CD4-positive, alpha-beta T cell treated with Interleukin-6 at 100 ng/mL for 8 hours (primary cell): ENCODE results near the gene RYR2.
A peak's percentile ranks its signal among the peaks of the same experiment; 100 is the strongest.

Source experiments
- DNase-seq: peaks from one replicate; pipeline ENCODE4 v3.0.0-alpha.2; 2020; ENCODE audit warnings: mixed read lengths, low spot score

RYR2 gene

DNA sequence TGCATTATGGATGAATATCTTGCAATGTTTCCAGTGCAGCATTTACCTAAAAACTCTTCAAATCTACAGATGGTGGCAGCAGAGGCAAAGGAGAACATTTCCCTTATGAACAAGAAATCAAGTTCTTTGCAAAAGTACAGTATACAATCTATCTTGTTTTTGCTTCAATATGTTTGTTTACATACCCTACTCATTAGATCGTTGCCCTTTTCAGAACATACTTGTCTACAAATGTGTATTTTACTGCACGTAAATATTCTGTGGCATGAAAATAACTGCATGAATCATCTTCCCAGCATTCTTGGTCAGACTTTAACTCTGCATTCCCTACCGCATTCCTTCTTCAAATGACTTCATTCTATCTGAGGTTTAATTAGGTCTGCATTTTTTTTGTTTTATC is 636.0 kb downstream of the RYR2 start:
- no peak for DNase-seq

DNA sequence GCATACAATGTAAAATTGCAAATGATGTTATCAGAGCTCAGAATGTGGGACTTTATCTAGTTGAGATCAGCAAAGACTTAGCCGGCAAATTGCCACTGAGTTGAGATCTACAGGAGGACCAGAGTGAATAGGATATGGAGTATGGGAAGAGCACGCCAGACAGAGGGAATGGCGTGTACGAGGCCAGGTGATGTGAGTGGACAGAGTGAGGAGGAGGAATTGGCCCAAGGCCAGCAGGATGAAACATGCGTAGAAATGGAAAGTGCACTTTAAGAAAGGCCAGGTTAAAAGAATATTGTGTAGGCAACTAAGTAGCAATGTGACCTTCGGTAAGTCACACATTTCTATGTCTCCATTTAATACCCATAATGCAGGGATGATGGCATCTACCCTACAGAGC is 637.7 kb downstream of the RYR2 start:
- no peak for DNase-seq

DNA sequence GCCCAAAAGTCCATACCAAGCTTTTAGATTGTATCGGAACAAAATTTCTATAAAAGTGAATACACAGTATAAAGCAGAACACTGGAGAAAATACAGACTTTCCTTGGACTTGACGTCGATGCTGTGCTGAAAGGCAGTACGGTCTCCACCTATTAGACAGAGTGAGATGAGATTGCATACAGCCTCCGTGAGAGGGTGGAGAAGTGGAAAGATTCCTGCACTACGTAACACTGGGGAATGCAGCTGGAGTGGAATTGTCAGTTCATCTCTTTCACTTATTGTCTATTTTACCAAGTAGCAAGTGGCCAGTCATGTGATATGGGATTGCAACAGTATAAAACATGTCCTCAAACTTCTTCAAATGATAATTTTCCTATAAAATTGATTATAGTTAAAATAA is 639.2 kb downstream of the RYR2 start:
- DNase-seq, result no peak

DNA sequence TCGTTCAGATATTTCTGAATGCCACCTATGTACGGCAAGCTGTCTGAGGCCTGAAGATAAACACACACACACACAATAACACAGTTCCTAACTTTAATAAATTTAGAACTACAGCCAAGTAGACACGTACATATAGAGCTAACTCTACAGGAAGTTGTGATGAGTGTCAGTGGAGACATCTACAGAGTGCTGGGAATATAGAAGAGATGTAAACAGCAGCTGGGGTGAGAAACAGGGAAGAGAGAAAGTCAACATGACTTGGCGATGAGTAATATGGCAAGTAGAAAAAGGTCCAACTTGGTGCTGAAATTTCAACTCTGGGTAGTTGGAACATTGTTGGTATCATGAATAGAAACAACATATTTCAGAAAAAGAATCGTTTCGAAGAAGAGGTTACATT is 642.3 kb downstream of the RYR2 start:
- DNase-seq, result no peak

DNA sequence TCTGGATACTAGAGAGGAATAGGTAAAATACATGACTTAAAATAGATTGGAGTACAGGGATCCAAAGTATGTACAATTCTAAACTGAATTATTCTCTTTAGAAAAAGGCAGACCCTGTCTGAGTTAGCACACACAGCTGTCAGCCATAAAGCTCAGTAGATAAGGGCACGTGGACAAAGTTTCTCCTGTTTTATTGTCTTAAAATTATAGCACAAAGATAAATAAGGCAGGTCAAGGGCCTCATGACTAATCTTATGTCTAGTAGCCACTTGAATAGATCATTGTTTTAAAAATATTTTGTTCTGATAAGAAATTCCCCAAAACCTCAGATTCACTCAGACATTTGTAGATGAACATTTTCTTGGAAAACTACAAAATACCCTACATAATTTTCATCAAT is 643.6 kb downstream of the RYR2 start:
- DNase-seq, result no peak

DNA sequence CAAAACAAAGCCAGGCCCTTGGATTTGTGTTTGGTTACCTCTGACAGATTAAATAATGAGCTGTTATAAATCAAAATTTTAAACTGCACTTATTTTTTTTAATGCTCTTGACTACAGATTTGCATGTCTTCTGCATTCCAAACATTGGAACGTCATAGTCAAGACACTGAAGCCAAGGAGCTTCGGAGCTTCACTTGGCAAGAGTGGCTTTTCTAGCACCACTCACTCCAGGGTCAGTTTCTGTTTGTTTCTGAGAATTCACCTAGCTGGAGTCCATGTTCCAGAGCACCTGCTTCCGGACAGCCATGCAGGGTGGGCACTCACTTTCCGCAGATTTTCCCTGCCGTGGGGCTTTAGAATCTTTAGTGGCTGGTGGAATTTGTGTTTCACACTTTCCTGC is 645.8 kb downstream of the RYR2 start:
- DNase-seq, result no peak

DNA sequence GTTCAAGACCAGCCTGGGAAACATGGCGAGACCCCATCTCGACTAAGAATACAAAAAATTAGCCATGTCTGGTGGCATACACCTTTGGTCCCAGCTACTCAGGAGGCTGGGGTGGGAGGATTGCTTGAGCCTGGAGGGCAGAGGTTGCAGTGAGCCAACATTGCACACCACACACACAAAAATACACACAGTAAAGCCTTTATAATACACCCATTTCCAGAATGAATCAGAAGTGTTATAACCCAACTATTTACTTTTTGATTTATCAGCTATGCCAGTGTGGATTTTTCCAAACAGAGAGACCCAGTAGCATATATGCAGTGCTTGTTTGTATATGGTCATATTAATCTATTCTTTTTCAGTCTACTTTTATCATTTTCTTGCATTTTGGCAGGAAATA is 648.7 kb downstream of the RYR2 start:
- DNase-seq, result no peak

DNA sequence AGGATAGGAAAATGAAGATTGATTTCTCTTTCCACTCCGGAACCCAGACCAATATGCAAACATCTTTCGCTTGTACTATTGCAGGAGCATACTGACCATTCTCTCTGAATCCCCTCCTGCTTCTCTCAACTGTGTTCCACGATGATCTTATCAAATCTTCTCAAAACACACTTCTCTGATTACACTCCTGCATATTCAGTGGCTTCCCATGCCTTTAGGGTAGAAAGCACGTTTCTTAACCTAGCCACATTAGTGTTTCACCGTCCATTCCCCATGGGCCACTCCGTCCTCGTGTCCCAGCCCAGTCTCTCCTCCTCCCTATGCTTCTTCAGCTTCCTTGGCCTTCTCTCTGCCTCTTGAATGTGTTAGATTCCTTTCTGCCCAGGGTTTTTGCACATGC is 650.3 kb downstream of the RYR2 start:
- DNase-seq, result no peak

DNA sequence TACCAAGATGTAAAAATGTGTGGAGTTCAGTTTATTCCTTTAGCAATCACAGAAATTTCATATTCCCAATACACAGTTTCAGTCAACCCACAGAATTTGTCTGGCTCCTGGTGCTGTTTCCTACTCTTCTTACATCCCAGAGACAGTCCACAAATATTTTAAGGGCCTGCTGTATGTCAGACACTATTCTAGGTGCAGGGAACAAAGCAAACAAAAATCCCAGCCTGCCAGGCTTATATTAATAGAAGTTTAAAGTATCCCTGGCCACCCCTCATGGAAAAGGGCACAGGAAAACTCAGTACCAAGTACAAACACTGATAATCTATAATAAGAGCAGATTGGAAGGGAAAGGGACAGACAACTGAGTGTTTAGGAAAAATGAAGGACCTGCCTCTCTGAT is 653.9 kb downstream of the RYR2 start:
- DNase-seq, result no peak

DNA sequence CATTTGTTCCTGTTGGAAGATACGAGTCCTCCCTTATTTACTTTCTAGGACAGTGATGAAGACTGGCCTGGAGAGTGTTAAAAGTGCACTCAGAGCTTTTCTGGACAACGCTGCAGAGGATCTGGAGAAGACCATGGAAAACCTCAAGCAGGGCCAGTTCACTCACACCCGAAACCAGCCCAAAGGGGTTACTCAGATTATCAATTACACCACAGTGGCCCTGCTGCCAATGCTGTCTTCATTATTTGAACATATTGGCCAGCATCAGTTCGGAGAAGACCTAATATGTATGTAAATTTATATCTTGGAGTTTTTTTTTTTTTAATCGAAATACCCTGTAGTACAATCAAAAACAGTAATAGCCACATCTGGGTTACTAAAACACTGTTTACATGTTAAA is 658.2 kb downstream of the RYR2 start:
- DNase-seq, result no peak

DNA sequence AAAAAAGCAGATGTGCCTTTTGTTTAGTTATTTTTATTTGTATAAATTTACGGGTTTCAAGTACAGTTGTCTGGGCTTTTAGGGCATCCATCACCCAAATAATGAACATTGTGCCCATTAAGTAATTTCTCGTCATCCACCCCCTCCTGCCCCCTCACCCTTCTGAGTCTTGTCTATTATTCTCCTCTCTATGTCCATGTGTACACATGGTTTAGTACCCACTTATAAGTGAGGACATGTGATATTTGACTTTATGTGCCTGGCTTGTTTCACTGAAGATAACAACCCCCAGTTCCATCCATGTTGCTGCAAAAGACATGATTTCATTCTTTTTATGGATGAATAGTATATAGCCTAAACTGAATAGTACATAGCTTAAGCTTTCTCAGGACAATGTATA is 659.5 kb downstream of the RYR2 start:
- DNase-seq, result no peak

DNA sequence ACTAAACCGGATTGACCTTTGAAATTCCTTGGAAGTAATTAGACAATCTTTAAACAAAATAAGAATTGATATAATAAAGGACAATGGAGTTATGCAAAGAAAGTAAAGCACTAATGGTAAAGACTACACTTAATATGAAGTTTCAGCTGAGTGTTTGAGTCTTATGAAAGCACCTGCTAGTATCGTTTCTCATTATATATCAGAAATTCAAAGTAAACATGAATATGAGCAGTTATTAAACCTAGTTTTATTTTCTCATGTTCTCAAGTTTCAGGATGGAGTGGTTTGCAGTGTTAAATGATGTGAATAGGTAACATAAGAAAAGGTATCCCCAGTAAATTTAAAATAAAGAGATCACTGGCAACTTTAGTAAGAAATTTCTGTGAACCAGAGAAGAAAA is 660.2 kb downstream of the RYR2 start:
- DNase-seq, result no peak

DNA sequence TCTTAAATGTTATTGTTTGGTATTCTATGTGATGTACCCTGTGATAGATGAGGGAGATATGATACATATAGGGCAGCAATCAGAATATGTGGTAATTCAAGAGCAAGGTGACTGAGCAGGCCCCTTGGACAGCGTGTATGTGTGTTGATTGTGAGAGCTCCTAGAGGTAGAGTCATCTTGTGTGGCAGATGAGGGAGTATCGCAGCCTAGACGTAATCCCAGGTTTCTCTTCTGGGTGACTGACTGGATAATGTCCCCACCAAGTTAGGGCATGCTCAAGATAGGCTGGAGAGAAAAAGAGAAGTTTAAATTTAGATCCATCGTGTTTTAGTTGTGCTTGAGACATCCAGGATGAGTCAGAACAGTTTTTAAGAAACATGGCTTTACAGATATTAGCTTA is 663.5 kb downstream of the RYR2 start:
- DNase-seq, result no peak

DNA sequence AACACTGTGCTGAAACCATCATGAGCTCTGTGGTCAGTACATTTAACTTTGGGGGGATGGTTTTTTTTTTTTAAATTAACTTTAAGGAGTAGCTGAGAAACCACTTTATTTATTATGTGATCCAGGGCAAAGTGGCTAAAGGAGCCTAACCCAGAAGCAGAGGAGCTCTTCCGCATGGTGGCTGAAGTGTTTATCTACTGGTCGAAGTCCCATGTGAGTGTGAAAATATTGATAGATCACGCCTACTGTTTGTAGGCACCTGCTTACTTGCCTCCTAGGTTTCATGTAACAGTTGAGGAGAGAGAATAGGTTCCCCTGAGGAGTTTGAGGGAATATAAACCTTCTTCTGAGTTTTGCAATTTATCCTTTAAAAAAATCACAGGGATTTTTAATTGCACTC is 667.4 kb downstream of the RYR2 start:
- no peak for DNase-seq

DNA sequence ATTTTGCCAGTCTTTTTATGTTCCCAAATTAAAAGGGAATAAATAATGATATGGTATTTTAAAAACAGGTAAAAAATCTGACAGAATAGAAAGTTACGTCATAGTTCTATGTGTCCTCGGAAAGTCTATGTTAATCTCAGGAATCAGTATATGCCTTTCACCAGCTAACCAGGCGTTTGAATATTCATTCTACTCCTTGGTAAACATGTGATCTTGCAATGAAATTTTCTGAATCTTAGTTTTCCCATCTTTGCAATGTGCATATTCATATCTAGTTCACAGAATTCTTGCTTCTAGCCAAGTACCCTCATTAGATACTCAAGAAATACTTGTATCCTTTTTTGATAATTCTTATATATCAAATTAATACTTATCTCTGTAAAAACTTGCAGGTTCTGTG is 669.3 kb downstream of the RYR2 start:
- DNase-seq, result no peak

DNA sequence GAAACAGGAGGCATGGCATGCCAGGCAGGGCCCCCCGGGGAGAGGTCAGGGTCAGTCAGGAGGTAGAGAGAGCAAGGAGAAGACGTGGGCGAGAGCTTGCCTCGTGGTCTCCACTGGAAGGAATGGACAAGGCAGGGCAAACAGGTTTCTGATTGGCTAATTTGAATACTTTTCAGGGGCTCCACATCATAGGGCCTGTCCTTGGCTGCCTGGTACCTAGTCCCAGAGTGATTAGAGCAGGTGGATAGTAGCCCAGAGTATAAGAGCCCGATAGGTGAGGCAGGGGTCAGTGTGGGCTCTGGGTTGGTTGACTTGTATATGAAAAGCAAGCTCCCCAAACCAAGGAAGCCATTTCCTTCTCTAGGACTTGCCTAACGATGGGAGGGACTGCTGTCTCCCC is 670.1 kb downstream of the RYR2 start:
- no peak for DNase-seq

DNA sequence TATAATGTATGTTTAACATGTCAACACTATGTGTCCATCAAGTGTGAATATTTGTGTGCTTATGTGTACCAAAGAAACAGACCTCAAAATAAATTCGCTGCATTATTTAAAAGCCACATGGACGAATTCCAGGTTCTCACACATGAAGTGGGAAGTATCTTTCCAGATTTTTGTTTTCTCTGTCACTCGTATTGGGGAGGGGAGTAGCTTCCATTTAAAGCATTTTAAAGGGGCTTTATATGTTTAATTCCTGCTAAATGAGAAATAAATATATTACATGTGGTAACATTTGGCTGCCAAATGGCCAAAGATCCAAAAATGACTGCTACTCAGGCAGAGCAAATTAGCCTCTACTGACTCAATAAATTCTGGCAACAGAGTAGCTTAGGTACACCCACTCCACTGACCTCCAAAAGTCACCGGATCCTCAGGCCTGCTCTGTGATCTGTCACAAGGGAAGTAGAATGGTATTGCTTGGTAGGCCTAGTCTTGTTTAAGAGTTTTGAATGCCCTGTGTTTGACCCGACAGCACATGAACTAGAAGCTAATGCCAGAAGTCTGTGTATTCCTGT is 670.7 kb downstream of the RYR2 start:
- no peak for DNase-seq

DNA sequence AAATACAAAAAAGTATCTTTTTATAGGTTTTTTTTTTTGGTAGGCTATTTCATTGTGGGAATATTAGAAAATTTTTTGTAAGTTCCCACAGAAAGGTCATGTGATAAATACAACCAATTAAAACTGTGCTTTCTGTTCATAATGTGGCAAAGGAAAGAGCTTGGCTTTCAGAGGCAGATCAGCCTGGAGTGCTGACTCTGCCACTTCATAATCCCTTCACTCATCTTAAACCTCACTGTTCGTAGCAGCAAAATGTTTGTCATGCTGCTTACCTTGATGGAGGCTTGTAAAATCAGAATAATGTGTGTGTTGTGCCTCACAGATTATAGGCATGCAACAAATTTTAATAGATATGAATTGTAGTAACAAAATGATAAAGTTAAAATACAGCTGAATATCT is 671.9 kb downstream of the RYR2 start:
- no peak for DNase-seq

DNA sequence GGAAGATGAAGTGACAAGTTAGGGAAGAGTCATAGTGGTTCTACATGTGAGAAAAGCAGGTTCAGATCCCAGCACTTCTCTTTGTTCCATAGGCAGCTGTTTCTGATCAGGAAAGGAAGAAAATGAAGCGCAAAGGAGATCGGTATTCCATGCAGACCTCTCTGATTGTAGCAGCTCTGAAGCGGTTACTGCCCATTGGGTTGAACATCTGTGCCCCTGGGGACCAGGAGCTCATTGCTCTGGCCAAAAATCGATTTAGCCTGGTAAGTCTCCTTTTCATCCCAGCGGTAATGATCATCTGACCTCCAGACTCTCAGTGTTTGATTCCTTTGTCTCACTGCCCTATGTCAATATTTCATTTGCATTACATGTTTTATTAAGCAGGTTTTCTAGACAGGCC is 675.1 kb downstream of the RYR2 start:
- DNase-seq, result no peak

DNA sequence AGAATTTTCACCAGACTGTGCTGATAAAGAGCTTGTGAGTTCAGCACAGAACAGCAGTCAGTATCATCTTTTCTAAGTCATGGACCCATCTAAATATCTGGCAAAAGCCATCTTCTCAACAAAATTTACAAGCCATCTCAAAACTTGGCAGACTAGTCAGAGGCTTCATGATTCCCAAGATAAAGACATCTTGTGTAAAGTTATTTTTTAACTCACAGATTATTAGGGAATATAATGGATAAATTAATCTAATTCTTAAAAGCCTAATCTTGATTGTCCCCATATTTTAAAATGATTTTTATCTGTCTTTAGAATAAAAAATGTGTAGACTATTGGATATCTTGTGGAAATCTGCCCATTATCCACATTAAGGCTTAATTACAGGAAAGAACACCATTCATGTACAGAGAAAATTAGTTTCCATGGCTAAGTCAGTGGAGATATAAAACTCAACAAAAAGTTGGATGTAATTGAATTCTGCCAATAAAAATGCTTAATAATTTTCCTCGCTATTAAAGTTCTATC is 688.9 kb downstream of the RYR2 start:
- no peak for DNase-seq

DNA sequence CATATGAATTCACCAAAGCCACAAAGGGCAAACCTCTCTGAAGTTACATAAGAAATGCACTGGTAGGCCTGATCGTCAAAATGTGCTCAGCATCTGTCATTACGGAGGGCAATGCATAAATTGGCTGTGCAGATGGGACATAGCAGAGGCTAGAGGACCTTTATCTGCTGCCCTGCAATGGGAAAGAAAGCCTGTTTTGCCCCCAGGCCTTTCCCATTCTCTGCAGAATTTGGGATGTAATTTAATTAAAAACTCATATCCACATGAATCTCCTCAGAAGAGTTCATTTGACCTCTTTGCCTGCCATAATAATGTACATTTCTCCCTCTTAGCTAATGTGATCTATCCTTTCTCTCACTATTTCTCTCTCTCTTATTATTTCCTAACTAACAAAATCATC is 690.7 kb downstream of the RYR2 start:
- no peak for DNase-seq

DNA sequence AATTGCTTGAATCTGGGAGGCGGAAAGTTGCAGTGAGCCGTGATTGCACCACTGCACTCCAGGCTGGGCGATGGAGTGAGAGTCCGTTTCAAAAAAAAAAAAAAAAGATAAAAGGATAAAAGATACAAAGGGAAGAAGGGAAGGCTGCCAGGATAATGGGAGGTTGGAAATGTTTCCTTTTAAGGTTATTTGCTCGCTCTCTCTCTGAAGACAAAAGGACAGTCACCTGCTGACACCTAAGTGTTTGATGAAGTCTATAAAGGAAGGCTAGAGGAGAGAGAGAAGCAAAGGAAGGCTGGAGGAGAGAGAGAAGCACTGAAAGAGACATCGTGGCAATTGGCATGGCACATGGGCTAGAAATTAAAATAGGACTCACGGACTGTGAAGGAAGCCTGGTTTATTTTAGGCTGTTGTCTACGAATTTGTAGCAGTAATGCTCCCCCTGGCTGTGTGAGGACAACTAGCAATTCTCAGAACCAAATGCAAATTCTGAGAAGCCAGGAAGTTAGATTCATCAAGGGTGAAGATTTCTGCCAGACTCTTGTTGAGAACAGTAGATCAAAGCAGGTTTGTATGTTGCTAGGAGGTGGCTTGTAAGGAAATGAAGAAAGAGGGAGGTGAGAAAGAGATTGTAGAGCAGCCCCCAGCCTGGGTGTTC is 694.5 kb downstream of the RYR2 start:
- DNase-seq, result peak; percentile 1

DNA sequence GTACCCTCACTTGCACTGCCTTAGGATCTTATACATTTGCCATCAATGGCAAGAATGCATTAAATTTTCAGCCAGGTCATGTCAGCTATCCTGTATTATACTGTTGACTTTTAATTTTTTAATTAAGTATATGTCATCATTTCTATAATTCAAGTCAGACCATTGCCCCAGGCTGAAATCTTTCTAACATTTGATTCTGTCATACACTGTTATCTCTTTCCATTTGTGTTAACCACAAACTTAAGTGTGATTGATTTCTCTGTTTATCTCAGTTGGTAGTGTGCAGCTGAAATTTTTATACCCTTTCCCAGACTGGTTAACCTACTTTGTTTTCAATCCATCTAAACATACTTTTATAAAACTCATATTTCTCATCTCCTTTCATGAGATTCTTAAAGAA is 695.5 kb downstream of the RYR2 start:
- DNase-seq, result no peak

DNA sequence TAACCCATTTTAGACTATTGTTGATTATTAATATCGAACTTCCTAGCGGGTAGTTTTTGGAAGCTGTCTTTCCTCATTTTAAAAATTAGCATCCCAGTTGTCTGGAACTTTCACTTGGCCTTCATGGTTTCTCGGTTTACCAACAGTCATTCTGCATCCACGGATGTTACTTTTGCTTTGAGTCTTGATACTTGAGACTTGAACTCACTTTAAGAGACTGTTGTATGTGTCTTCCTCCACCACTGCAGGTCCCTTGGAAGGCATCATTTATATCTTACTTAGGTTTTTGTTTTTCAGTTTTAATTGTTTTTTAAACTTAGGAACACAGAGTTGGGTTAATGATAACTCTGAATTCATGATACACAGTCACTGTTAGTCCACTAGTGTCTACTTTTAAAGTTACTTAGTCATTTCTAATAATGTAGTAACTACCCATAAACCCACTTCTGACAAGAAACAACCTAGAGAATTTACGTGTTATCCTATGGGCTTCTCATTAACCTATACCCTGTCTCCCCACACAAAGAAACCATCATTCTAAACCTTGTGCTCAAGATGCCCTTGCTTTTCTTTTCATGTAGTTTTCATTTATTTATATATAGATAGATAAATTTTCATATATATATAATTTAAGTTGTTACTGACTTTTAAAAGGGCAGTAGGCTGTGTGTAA is 696.1 kb downstream of the RYR2 start:
- DNase-seq, result no peak
